AG09309 (cell line): ENCODE data around the gene SH3TC2.
A peak's percentile ranks its signal among the peaks of the same experiment; 100 is the strongest.

Experiments
- DNase-seq: peaks from one replicate; pipeline ENCODE4 v3.0.0-alpha.2; 2010; ENCODE audit warnings: low read depth
- H3K4me3 ChIP-seq: 2 replicates; pipeline ENCODE4 v1.5.1; 2011; ENCODE audit warnings: mild to moderate bottlenecking, low read depth, low read length, moderate library complexity; ENCODE audit not compliant: control insufficient read depth
- CTCF ChIP-seq: IDR thresholded peaks from 2 replicates; pipeline ENCODE4 v1.5.1; 2011; ENCODE audit warnings: mild to moderate bottlenecking, low read depth, low read length, inconsistent platforms; ENCODE audit not compliant: insufficient read depth, control insufficient read depth; ENCODE audit errors: missing control alignments

Gene SH3TC2

GRCh38 chr5:148967783-148968182 lies 95.1 kb downstream of the SH3TC2 start:
- no peak for TF ChIP-seq CTCF
- H3K4me3 ChIP-seq: no peak overlapping the region
- DNase-seq: no peak

- no peak for TF ChIP-seq CTCF
- H3K4me3 ChIP-seq: no peak overlapping the region
- no peak for DNase-seq
Measured at GRCh38 chr5:148966938-148967337, 95.9 kb downstream of the SH3TC2 start.

GRCh38 chr5:148966348-148966747 lies 96.5 kb downstream of the SH3TC2 start:
- no peak for DNase-seq
- no peak for TF ChIP-seq CTCF
- no peak overlapping the region for H3K4me3 ChIP-seq

- peak; percentile 91 for DNase-seq
- no peak for TF ChIP-seq CTCF
- no peak overlapping the region for H3K4me3 ChIP-seq
Measured at GRCh38 chr5:148965511-148966265, 97.2 kb downstream of the SH3TC2 start.

- DNase-seq: no peak
- H3K4me3 ChIP-seq: no peak overlapping the region
- TF ChIP-seq CTCF: no peak
Measured at GRCh38 chr5:148963664-148964063, 99.2 kb downstream of the SH3TC2 start.

GRCh38 chr5:148962761-148963324 lies 100.0 kb downstream of the SH3TC2 start:
- no peak for DNase-seq
- no peak for TF ChIP-seq CTCF
- H3K4me3 ChIP-seq: no peak overlapping the region
